GM21576 (cell line): ENCODE measurements around the gene SETX.

ENCODE experiments used
- ATAC-seq: cut with Tn5 transposase; IDR thresholded peaks from one replicate; pipeline ENCODE4 v1.9.1; 2021; ENCODE audit warnings: mild to moderate bottlenecking, moderate library complexity; ENCODE audit not compliant: unreplicated experiment

Gene SETX

GRCh38 chr9:132356324-132356924 is 1.6 kb upstream of the SETX start:
- ATAC-seq = no peak

DNA sequence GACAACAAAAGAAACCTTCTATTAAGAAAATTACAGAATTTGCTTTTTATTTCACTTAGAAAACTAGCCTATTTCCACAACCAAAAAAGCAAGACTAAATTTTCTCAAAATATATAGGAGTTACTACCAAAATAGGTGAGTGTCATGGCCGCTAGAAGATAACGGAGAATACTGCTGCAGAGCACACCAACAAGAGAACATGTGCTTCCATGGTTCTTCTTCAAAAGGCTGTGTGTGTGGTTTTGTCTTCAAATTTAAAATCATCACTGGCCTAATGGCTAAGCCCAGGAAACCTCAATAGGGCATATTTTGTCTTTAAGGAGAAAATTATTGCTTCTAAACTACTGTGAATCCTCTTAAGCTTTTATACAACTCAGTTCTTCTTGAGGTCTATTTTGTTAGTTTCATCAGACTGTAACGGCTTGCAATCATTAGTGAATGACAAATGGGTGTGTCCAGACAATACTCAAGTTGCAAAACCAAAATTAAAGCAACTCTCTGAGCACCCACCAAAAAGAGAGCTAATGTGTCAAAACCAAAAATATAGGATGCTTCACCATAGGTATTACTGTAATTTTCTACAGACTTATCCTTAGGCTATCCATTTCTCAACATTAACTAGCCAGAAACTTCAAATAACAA is 3.3 kb downstream of the SETX start:
- ATAC-seq = no peak

DNA sequence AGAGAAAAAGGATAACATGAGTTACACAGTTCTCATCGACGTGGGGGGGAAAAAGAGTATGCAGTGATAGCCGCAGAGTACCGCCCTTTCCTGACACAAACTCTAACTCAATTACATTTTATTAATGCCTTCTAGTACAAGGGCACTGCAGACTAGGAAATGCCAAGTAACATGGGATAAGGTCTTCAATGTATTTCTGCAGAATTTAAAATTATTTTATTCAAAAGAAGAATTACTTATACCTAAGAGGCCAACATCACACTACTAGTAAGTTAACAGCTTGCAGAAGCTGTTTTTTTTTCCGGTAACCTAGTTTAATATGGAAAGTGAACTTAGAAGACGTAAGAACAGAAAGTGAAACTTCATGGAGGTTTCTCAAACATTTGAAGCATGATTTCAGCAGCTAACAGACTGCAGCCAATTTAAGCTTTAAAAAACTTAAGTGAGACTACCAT is 3.9 kb downstream of the SETX start:
- ATAC-seq = no peak

DNA sequence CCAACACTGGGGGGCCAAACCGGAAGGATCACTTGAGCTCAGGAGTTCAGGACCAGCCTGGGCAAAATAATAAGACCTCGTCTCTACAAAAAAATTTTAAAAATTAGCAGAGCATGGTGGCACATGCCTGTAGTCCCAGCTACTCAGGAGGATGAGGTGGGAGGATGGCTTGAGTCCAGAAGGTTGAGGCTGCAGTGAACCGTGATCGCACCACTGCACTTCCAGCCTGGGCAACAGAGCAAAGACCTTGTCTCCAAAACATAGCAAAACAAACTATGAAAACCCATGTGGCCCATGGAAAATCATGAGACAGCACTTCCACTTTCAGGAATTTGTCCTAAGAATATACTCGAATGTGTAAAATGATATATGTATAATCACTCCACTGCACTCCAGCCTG is 6.1 kb downstream of the SETX start:
- ATAC-seq = no peak

DNA sequence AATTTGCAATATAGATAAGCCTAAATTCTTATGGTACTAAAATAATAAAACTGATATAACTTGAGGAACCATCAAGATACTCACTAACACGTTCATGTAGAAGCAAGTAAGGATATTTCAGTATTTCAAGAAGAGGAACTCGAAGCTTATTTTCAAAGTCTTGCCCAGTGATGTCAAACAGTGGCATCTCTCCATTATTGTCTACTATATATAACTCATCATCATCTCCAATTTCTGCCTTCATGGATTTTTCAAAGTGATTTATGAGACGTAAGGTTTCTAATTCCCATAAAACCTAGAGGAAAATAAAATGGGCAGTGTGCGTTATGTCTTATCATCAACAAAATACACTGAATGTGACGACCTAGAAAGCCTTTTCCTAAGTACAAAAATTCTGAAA is 8.6 kb downstream of the SETX start:
- ATAC-seq = no peak

DNA sequence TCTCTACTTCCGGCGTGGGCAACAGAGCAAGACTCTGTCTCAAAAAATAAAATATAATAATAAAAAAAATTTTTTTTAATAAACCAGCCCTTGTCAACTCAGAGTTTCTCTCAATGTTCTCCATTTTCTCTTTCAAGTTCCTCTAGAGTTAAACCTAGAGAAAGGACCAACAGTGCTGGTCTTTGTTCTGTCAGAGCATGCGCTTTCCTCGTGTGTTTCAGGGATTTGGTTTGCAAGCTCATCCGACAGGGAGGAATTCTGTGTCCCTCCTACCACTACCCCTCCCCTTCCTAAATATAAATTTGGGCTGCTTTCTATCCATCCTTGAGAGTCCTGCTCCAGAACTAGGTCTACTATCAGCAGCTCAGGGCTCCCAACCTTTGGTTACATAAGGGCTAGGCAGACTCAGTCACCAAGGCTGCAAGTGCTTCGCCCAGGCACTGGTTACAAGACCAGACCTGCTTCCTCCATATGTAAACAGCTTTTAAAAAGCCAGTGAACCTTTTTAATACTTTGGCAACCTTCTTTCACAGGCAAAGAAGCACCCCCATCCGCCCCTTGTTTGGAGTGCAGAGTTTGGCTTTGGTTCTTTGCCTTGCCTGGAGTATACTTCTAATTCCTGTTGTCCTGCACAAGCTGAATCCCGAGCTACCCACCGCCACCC is 13.5 kb downstream of the SETX start:
- no peak for ATAC-seq

GRCh38 chr9:132334364-132334763 is 20.4 kb downstream of the SETX start:
- no peak for ATAC-seq

DNA sequence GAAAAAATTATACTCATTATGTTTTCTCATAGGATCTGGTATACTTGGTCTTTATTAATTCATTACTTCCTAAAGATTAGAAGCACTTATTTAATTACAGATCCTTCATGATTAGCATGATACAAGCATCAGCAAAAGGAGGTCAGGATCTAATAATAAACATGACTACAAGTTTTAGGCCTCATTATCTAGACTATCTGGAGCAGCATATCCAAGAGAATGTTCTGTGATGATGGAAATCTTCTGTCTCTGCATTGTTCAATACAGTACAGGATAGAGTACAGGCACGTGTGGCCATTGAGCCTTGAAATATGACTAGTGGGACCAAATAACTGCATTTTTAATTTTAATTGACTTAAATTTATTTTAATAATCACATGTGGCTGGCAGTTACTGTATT is 21.2 kb downstream of the SETX start:
- ATAC-seq = no peak

DNA sequence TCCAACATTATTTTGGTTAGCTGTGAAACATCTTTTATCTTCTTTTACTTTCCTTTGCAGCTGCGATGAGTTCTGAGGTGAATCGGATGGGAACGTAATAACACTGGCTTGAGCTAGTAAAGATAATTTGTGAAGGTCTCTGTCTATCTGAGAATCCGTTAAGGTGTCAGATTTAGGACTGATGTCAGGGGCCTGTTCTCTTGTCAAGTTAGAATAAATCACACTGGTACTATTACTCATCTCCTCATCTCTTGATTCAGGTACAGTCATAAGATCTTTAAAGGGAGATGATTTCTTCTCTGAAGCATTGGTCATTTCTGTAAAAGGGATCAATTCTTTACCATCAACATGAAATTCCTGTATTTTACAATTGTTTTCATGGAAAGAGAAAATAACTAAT is 26.2 kb downstream of the SETX start:
- no peak for ATAC-seq

DNA sequence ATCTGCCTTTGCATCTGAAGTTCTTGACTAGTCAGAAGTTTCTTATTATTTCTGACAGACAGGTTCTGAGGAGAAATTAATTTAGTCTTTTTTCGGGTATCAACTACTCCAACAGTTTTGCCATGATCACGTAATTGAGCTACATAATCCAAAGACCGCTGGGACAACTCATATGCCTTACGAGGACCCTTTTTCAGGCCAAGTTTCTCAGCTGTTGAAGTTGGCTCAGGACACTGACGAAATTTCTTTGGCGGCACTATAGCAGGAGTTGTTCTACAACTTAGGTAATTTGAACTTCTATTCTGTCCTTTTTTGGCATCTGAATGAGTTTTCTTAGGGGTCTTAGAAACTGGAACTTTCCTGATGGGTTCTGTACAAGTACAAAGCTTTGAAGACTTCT is 27.2 kb downstream of the SETX start:
- no peak for ATAC-seq

DNA sequence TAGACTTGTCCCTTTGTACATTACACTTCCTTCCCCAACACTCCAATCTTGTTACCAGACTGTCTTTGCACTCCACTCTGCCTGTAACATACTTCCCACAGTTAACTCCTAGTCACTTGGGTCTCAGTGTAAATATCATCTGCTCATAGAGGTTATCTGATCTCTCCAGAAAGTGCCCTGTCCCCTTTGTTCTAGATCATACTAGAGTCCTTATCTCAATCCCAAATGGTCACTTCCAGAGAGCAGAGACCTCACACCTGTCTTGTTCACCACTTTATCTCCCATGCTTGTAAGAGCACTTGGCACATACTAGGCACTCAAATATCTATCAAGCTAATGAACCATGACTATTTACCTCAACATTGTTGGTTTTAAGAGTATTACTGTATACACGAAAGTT is 30.4 kb downstream of the SETX start:
- no peak for ATAC-seq

GRCh38 chr9:132319421-132320110 is 35.2 kb downstream of the SETX start:
- ATAC-seq = no peak

- ATAC-seq = no peak
Measured at GRCh38 chr9:132312873-132313272, 41.9 kb downstream of the SETX start.

GRCh38 chr9:132312426-132312825 is 42.4 kb downstream of the SETX start:
- no peak for ATAC-seq

DNA sequence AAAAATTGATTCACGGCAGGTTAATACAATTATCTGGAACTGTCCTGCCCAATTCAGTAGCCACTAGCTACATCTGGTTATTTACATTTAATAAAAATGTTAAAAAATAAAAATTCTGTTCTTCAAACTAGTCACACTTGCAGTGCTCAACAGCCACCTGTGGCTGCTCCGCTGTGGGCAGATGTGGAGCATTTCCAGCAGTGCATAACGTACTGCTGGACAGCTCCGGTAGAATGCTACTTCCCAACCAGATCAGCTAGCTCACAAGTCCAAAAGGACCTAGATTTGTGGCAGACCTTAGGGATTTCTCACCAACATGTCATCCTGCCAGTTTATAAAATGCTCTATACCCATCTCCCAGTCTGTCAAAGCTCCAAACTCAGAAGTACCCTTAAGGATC is 42.8 kb downstream of the SETX start:
- ATAC-seq = no peak

- no peak for ATAC-seq
Measured at GRCh38 chr9:132309056-132309455, 45.7 kb downstream of the SETX start.

DNA sequence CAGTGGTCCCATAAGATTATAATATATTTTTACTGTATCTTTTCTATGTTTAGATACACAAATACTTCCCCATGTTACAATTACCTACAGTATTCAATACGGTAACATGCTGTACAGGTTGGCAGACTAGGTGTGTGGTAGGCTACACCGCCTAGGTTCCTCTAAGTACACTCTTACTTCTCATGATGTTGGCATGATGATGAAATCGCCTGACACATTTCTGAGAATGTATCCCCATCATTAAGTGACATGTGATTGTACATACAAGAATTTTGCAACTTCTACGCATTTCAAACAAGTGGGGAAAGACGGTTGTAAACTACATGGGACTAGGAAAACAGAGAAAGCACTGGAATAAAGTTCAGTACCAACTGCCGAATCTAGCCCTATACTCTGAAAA is 53.3 kb downstream of the SETX start:
- no peak for ATAC-seq

DNA sequence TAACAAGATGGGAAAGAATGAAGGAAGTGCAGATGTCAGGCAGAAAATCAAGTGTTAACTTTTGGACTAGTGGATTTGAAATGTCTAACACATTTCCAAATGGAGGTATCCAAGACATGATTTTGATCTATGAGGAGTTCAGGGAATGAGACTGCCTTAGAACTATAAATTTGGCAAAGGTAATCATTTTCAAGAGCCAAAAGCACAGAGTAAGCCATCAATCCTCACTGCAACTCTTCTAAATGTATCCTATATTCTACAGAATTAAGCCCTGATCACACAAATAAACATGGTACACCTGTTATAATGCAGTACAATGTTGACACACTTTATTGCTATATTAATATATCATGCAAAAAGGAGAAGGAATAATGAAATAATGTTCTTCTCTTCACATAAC is 55.6 kb downstream of the SETX start:
- ATAC-seq = no peak

GRCh38 chr9:132295181-132295580 is 59.6 kb downstream of the SETX start:
- ATAC-seq = no peak

DNA sequence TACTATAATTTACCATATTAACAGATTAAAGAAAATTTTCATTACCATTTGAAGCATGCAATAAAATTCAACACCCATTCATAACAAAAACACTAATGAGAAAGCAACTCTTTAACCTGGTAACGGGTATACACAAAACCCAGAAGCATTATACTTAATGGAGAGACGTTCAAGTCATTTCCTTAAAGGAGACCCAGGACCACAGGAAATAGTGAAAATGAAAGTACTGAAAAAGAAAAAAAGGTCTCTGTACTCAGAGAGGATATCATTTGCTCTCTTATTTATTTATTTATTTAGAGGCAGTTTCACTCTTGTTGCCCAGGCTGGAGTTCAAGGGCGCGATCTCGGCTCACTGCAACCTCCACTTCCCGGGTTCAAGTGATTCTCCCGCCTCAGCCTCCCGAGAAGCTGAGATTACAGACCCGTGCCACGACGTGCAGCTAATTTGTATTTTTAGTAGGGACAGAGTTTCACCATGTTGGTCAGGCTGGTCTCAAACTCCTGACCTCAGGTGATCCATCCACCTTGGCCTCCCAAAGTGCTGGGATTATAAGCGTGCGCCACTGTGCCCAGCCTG is 61.6 kb downstream of the SETX start:
- no peak for ATAC-seq

GRCh38 chr9:132288966-132289365 is 65.8 kb downstream of the SETX start:
- ATAC-seq = no peak

DNA sequence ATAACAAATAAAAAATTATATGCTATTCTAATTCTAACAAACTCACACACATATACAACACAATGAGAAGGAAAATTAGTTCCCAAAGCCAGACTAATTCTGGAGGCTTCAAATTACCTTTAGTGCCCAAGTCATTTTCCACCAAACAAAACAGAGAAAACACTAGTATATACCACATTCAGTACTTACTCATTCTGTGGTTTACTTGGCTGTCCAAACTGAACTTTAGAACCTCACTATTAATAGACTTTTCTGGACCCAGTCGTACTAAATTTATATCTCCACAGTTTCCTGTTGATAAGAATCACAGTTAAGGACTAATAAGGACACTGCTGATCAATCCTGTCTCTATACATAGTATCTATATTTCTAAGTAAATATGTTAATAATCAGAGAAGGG is 66.4 kb downstream of the SETX start:
- ATAC-seq = no peak
